Stimulated activated CD8-positive, alpha-beta memory T cell treated with anti-CD3 and anti-CD28 coated beads, Interleukin-12 subunit alpha, Interleukin-12 subunit beta, amount 100 ng/mL, for 24 hours (primary cell): Measurements from ENCODE around the gene VDAC1.
"Not testable (repeated sequence)": the region's sequence is repeated elsewhere in the genome, so short reads cannot be mapped to it uniquely, and the experiment has no call there.

ENCODE experiments used
- DNase-seq: peaks from one replicate; pipeline ENCODE4 v3.0.0-alpha.2; 2020; ENCODE audit errors: extremely low read depth

VDAC1 gene

DNA sequence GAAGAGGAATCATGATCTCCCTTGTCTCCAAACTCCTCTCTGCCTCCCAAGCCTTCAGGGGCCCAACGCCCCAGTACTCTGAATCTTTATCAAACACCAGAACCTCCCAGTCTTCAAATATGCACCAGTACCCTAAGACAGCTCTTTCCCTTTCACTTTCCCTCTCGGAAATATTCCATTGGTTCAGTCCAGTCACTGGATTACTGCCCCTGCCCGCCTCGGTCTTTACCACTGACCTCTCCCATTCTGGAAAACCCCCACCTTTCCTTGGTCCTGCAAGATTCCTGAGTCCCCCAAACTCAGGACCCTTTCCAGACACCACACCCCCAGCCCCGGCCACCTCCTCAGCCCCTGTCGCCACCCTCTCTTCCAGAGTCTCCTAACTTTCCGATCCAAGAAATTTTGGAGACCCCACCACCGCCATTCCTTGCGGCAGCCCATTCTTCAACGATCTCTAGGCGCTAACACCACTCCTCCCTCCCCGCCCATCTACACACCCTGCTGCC, 37.0 kb downstream of the VDAC1 start:
- no peak for DNase-seq

DNA sequence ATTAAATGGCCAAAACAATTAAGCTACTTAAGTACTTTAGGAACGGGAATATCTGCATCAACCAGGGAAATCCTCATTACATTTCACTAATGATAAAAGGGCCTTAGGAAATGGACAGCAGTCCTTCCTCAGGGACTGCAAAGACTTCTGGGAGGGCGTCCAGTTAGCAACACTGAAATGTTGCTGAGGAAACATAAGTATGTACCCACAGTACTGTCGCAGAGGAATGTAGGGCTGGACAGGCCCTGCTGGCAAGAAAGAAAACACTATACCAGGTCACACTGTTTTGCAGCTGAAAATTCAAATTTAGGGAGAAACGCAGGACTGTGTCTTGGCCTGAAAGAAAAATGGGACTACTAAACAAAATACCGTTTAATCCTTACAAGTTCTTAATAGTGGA, 37.7 kb downstream of the VDAC1 start:
- DNase-seq: no peak

DNA sequence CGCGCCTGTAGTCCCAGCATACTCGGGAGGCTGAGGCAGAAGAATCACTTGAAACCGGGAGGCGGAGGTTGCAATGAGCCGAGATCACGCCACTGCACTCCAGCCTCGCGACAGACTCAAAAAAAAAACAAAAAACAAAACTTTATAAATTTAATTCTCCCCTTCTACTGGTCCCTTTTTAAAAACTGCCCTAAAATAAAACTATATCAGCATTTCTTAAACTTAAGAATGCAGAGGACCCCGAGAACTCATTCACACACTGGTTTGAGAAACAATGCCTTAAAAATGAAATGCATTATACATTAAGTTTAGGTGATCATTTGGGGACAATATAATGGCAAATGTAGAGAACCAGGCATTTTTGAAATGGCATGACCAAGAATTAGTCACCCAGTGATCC, 38.7 kb downstream of the VDAC1 start:
- DNase-seq: no peak

DNA sequence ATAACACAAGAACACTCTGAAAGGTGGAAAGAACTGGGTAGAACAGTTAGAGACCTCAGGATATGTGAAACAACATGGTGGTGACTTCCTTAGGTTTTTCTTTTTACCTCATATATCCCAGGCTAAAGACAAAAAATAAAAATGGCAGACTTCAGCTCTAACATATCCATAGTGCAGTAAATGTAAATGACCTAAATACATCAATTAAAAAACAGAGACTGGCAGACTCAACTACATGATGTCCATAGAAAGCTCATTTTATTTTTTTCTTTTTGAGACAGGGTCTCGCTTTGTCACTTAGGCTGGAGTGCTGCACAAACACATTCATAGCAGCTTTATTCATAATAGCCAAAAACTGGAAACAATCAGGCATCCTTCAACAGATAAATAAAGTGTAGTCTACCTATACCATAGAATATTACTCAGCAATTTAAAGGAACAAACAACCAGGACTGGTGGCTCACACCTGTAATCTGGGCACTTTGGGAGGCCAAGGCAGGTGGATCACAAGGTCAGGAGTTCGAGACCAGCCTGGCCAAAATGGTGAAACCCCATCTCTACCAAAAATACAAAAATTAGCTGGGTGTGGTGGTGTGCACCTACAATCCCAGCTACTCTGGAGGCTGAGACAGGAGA, 41.2 kb downstream of the VDAC1 start:
- DNase-seq: no peak

DNA sequence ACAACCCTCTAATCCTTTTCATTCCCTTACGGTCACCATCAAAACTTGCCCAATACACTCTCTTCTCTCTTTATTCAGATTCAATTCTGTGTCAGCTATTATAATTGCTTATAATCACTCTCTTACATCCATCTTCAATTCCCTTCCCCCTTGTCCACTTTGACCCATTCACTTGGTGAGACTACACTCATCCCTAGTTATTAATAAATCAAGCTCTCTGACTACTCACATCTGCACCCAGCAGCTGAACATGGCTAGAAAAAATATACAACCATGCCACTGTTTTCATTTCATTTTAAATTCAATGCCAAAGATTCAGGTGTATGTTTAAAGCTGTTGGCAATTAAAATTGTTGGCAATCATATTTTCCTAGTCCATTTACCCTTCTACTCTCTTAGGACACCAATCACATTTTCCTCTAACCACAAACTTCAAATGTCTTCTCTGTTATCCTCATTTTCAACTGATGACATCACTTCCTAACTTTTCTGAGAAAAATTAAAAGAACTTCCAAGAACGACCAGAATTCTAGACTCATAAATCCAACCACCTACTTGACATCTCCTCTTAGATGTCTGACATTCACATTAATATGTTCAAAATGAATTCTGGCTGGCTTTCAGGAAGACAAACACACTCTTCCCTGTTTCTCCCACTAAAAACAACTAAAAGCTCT, 41.8 kb downstream of the VDAC1 start:
- DNase-seq: no peak

DNA sequence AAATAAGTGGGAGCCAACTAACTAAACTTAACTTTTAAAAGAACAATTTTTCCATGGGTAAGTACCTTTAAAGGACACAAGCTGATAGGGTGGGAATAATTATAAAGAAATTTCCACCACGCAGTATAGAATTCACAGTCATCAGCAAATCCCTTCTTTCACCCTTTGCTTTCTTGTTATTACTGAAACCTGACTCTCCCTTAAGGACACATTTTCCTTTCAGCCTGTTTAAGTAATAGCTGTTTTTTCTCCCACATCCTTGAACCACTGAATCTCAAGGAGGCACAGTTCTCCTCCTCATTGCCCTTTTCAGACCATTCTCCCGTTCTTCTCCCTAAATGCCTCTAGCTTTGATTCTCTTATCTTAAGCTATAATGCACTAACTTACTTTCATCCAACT, 42.6 kb downstream of the VDAC1 start:
- no peak for DNase-seq

DNA sequence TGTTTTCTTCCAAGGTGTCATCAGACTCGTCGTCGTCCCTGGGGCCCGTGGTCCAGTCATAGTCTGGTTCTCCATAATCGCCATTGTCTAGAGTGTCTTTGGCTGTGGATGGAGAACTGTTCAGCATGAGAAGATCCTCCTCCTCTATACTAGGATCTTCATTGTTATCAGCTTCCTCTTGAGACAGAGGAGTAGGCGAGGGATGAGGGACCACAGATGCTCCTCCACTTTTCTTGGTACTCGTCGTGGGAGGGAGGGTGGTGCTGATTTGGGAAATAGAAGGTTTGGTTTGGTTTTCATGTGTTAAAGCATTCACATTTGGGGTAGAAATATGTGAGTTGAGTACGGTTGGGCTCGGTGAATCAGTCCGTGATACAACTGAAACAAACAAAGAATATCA, 45.1 kb downstream of the VDAC1 start:
- no peak for DNase-seq

DNA sequence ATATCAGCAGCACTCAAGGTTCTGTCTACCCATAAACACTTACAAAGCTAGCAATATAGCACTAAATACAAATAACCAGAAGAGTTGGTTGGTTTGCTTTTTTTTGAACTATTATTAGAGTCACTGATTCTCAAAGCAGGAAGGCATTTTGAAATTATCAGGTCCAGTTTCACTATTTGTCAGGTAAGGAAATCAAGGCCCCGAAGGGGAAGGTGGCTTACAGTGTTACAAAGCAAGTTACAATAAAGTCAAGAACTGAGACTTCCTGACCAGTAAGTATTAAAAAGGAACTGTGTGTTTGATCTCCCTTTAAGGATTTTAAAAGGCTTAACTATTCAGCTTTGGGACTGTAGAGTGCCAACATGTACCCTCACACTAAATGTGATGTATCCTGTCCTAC, 47.2 kb downstream of the VDAC1 start:
- no peak for DNase-seq

DNA sequence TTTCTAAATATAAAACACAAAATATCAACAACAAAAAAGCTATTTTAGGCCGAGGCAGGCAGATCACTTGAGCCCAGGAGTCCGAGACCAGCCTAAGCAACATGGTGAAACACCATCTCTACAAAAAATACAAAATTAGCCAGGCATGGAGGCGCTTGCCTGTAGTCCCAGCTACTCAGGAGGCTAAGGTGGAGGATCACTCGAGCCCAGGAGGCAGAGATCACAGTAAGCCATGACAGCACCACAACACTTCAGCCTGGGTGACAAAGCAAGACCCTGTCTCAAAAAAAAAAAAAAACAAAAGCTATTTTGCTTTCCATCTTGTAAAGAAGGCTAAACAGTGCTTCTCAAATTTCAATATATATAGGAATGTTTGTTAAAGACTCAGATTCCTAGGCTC, 47.7 kb downstream of the VDAC1 start:
- DNase-seq: no peak

DNA sequence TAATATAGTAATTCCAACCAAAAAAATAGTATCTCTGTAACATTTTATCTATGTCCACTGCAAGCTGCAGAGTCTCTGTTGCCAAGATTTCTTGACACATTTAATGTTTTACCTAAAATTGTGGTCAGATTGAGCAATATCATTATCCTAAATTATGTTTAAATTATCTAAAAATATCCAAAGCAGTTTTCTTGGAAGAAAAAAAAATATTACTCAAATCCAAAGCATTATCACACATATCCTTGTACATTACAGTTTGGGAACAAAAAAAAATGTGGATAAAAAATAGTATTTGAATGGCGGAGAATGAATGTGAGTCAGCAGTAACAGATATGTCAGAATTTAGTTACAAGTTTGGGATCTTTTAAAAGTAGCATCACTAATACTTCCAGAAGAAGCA, 48.6 kb downstream of the VDAC1 start:
- not testable (repeated sequence) for DNase-seq

DNA sequence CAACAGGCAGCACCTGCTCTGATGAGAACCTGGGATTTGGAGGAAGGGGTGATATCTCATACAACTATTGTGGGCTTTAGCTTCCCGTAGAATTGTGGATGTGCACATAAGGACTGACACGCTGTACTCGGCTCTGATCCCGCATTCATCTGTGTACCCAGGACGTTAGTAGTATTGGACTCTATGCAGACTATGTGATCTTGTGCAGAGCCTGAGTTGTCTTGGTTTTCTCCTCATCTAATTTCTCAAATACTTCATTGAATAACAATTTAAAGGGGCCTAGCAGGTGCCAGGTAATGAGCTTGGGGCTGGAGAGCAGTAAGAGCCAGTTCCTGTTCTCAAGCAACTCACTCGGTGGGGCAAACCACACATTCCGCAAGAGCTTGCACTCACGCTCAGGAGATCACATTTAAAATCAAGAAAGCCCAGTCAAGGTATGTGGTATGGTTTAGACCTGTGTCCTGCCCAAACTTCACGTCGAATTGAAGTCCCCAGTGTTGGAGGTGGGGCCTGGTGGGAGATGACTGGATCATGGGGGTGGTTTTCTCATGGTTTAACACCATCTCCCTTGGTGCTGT, 51.1 kb downstream of the VDAC1 start:
- DNase-seq: no peak

DNA sequence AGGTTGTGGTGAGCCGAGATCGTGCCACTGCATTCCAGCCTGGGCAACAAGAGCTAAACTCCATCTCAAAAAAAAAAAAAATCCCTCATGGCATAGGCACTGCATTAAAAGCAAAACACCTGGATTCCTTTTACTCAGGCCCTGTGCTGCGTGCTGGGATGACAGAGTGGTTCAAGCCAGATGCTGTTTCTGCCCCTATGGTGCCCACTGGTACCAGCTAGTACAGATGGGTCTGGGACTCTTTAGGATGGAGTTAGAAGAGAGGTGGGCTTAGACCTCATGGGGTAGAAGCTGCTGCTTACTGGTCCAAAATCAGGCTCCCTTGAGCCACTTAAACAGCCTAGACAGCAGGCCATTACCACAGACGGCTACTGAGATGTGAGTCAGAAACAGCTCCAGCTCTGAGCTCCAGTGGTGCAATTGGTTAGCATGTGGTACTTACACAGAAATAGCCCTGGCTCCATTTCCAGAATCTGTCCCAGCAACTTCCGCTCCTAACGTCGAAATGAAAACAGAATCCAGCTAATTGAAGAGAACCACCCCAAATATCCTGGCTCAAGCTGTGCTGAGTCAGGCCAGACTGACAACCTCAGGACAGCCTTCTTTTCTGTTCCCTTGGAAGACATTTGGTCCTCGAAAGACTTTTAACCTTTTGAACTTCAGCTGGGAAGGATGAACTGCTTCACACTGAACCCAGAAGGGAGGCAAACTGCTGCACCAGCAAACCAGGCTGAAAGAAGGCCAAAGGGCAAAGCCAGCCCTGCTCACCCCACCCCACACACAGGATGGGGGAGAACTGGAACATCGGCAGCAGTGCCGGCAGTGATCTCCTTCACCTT, 51.8 kb downstream of the VDAC1 start:
- no peak for DNase-seq

DNA sequence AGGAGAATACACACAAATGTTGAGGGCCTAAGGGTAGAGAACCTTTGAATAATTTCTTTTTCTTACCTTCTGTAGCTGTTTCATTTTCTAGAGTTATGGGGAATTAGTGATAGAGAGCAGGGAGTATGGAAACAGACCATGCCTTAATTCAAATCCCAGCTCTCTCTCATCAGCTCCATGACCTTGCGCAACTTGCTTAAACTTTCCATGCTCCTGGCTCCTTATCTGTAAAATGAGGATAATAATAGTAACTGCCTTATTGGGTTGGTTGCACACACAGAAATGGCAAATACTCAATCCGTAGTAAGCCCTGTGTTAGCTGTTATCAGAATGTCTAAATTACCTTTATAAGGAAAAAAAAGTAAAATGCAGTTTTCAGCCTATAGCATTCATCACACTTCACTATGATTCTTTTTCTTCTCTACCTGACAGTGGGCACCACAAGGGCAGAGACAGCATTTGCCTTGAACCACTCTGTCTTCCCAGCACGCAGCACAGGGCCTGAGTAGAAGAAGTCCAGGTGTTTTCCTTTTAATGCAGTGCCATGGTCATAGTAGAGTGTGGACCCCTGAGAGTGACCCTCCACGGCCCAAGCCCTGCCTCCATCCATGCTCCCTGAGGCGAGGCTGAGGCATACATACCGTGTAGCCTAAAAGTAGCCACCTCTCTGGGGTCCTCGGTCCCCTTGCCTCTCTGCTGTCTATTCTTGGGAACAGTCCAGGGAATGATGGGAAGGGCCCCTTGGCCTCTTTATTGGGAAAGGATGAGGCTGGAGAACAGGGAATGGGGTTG, 53.8 kb downstream of the VDAC1 start:
- DNase-seq: no peak

DNA sequence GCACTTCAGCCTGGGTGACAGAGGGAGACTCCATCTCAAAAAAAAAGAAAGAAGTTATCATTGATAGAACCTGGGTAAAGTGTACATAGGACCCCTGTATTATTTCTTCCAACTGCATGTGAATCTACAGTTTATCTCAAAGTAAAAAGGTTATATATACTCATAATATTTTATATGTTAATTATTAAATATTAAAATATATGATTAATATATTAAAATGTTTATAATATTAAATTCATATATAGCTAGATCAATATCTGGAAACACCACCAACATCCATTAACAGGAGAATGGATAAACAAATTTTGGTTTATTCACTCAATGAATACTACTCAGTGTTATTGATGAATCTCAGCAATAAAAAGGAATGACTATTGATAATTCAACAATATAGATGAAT, 56.1 kb downstream of the VDAC1 start:
- no peak for DNase-seq

DNA sequence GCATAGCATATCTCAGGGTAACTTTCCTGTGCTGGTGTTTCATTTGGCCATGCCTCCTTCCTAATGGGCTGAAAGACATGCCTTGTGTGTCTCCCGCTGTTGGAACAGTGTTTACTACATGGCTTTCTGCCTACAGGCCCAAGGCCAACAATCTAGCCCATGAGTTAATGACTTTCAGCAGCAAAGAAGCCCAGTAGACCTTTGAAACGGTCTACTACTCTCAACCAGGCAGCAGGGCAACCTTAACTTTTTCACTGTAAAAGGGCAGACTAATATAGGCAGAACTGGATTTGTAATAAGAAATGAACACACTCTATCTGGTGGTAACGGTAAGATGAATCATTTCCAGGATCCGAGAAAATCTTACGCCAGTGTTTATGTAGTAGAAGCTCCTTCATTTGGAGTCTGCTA, 57.3 kb downstream of the VDAC1 start:
- DNase-seq: no peak

DNA sequence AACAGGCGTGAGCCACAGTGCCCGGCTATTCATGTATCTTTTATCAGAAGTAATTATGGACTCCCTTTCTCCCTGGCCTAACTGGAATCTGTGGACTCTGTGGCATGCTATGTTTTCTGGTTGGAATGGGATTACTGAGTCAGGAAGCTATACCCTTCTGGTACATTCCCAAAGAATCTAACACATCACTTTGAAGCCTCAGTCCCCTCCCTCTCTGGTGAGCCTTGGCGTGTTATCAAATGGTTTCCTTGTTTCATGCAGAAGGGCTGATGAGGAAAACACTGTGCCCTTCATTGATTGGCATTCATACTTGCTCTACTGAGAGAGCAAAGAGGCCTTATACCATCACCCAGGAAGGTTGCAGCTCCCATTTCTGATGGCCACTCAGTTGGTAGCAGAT, 59.2 kb downstream of the VDAC1 start:
- DNase-seq: no peak

DNA sequence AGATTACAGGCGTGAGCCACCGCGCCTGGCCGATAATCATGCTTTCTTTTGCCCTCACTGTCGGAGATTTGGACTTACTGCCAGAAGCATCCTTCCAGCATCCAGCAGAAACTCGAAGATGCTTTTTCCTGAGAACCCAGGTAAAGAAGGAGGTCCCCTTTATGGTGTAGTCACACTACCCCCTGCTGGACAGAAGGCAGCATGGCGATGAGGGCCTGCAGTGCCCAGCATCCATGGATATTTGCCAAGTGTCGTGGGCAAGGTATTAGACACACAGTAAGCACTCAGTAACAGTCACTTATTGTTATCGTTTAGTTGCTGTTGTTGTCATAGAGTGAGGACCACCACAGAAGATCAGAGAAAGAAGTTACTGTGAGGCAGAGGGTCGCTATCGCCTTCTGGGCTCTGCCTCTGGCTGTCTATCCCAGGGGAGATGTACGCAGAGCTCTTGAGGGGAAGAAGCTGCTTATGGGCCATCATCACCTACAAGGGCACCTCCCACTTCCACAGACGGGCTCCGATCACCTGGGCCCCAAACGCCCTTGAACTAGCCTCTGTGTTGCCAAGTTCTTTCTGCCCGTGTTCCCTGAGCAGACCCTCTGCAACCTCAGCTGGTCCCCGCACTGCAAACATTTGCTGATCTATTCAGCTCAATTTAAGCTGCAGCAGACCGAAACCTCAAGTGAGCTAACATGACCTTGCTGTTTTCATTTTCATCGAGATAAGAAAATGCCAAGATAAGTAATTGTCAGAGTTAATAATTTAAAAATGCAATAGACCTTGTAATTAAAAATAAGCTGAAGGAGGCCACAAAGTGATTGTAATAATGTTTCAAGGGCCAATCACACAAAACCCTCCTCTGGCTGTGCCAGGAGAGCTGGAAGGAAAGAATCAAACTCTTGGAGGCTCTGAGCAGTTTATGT, 60.3 kb downstream of the VDAC1 start:
- no peak for DNase-seq

DNA sequence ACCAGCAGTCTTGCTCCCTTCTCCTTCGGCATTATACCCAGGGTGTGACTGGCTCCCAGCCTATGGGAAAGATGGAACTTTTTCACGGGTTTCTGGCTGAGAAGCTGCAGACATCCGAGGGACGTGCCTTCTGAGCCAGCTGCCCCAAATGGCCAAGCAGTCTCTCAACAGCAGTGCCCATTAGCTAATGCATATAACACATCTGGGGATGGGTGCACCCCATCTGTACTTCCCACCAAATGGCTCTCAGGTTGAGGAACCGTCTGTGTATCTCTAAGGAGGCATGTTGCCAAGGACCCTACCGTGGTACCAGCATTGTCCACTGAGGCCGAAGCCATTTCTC, 61.3 kb downstream of the VDAC1 start:
- no peak for DNase-seq

DNA sequence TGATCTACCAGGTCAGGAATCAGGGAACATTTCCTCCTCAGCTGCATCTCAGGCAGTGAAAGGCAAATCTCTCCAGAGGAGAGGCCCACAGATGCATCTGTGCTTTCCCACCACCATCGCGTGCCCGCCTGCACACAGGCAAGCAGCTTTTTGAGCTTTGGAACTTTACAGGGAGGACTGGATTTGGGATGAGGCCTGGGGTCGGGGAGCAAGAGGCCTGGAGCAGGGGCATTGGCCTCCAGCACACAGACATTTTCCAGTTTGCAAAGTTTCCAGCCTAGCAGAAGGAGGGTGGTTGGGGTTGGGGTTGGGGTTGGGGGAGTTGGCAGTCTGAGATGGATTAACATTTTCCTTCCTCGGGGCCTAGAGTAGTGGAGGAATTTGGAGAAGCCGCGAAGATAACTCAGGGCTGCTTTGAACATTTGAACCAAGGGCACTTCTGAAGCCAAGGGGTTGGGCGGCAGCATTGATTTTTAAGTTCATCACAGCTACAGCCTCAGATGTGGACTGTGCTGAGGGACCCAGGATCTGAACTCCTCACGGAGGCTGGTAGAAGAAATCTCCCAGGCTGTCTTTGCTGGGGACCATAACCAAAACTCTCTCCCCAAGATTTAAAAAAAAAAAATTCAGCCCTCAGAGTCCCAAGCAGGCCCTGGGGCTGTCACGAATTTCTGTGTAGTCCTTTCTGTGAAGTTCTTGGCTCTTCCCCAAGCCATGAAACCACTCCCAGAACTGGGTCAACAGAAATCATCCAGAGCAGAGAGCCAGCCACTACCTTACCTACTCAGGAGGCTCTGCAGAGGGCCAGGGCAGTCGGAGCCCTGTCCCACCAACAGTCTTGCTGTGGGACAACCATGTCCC, 61.9 kb downstream of the VDAC1 start:
- no peak for DNase-seq
